Measurements from ENCODE around the gene PHACTR3.

DNA sequence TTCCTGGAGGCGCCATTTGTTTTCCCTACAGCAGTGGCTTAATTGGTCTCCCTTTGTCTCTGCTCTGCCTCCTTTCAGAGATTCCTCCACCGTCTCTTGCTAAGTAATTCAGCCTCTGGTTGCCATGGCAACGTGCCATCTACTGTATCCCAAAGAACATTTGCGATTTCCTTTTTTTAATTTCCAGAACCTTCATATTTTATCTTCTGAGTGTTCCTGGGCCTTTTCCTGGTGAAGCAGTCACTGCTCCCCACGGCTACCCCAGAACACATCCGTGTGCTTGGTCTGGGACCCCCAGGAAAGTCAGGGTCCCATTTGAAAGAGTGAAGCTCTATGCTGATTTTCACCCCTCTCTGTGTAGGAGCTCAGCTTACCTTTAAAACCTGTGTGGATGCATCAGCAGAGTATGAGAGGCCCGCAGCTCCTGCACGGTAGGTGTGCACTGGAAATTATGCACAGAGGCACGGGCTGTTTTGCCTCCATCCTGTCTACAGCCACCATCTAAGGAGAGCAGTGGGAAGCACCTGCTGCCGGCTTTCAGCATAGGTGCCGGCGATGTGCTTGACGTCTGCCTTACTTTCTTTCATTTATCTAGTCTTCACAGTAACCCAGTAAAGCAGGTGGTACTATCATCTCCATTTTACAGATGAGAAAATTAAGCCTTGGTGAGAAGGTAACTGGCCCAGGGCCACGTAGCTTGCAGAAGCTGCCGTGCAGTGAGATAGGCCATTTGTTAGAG, 206.3 kb downstream of the PHACTR3 start:
- TF ChIP-seq, protein P1, sequence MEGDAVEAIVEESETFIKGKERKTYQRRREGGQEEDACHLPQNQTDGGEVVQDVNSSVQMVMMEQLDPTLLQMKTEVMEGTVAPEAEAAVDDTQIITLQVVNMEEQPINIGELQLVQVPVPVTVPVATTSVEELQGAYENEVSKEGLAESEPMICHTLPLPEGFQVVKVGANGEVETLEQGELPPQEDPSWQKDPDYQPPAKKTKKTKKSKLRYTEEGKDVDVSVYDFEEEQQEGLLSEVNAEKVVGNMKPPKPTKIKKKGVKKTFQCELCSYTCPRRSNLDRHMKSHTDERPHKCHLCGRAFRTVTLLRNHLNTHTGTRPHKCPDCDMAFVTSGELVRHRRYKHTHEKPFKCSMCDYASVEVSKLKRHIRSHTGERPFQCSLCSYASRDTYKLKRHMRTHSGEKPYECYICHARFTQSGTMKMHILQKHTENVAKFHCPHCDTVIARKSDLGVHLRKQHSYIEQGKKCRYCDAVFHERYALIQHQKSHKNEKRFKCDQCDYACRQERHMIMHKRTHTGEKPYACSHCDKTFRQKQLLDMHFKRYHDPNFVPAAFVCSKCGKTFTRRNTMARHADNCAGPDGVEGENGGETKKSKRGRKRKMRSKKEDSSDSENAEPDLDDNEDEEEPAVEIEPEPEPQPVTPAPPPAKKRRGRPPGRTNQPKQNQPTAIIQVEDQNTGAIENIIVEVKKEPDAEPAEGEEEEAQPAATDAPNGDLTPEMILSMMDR (IDR thresholded peaks at IDR 0.05 in 8 of 11, conservative IDR thresholded peaks at IDR 0.05 in 3 of 11) = no peak
- no peak for TF ChIP-seq POLR2AphosphoS5 (IDR thresholded peaks at IDR 0.05)

Measured in spleen (tissue), 7 donors.